ENCODE data around the gene RALBP1. TPM values are rescaled to one million over a fixed set of nuclear protein-coding genes. Genes with fewer than 3 reads are reported as not detected.

Gene RALBP1
- total RNA-seq, 2 donors from 2014 or later, result 24.1 to 25.3 TPM

DNA sequence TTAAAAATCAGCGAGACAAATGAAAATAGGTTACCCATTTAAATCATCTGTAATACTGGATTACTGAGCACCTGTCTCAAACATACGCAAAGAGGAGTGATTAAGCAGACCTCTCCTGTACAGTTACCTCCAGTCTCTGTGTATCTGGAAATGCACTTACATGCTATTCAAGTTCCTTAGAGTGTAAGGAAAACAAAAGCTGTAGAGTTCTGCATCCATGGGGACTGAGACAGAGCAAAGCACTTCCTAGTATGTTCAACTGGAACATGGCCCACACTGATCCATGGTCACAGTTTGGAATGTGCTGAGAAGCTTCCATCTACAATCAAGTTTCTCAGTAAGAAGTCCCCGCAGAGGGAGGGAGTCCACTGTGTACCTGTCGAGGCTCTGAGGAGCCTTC lies 75.1 kb downstream of the RALBP1 start:
- H3K9me3 ChIP-seq (ENCODE audit: control insufficient read depth, low read length, poor library complexity, severe bottlenecking), result no peaks in the 10 kb centered on the region
- Mint-ChIP-seq H3K4me3 (no peak overlapping the region), H3K27me3 (no peaks in the 10 kb centered on the region), H3K4me1 (peaks cover 5% of the 10 kb centered on the region), H3K27ac (no peak overlapping the region), H3K36me3 (ENCODE audit: low read depth) (peaks cover 11% of the 10 kb centered on the region)
- DNase-seq (no peak), ATAC-seq (no peak)

GRCh38 chr18:9552191-9552590 lies 76.9 kb downstream of the RALBP1 start:
- no peaks in the 10 kb centered on the region for H3K9me3 ChIP-seq (ENCODE audit: control insufficient read depth, low read length, poor library complexity, severe bottlenecking)
- Mint-ChIP-seq H3K4me1 (peaks cover 3% of the 10 kb centered on the region), H3K4me3 (no peak overlapping the region), H3K36me3 (ENCODE audit: low read depth) (peaks cover 11% of the 10 kb centered on the region), H3K27me3 (no peaks in the 10 kb centered on the region), H3K27ac (no peak overlapping the region)
- DNase-seq, result no peak
- no peak for ATAC-seq

GRCh38 chr18:9552616-9553015 lies 77.3 kb downstream of the RALBP1 start:
- peaks cover 3% of the 10 kb centered on the region for H3K4me1 Mint-ChIP-seq
- H3K27ac Mint-ChIP-seq, result no peak overlapping the region
- no peaks in the 10 kb centered on the region for H3K9me3 ChIP-seq (ENCODE audit: control insufficient read depth, low read length, poor library complexity, severe bottlenecking)
- peaks cover 11% of the 10 kb centered on the region for H3K36me3 Mint-ChIP-seq (ENCODE audit: low read depth)
- ATAC-seq (no peak), DNase-seq (no peak)
- no peak overlapping the region for H3K4me3 Mint-ChIP-seq
- no peaks in the 10 kb centered on the region for H3K27me3 Mint-ChIP-seq

DNA sequence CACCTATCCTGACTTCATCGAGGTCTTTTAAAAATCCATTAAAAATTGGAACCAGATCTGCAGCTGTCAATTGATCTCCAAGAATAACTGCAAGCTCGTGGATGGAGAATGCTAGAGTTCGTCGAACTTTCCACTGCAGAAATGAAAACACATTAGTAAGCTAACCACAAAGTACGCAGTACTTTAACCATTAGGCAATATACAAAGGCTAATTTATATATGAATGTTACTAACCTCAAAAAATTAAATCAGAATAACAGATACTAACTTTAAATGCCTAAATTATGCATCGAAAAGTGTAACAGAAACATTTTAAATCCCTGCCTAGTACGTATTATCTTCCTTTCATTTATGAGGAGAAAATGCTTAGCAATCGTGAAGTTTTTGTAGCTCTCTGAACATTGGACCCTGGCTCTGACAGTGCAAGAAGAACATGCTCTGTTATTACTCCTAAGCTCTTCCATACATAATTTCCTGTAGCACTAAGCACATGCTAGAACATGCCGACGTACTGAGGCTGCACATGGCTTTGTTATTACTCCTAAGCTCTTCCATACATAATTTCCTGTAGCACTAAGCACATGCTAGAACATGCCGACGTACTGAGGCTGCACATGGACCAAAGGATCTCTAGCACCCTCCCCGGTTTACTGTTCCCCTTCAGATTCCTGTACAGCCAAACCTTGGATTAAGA lies 82.1 kb downstream of the RALBP1 start:
- ATAC-seq (no peak), DNase-seq (no peak)
- Mint-ChIP-seq H3K4me1 (peaks cover 4% of the 10 kb centered on the region), H3K27ac (no peak overlapping the region), H3K27me3 (no peaks in the 10 kb centered on the region), H3K36me3 (ENCODE audit: low read depth) (peaks cover 12% of the 10 kb centered on the region), H3K4me3 (no peak overlapping the region)
- H3K9me3 ChIP-seq (ENCODE audit: control insufficient read depth, low read length, poor library complexity, severe bottlenecking), result no peaks in the 10 kb centered on the region

- H3K27me3 Mint-ChIP-seq, result no peaks in the 10 kb centered on the region
- no peaks in the 10 kb centered on the region for H3K9me3 ChIP-seq (ENCODE audit: control insufficient read depth, low read length, poor library complexity, severe bottlenecking)
- no peak for ATAC-seq
- H3K4me1 Mint-ChIP-seq, result peaks cover 4% of the 10 kb centered on the region
- peaks cover 14% of the 10 kb centered on the region for H3K36me3 Mint-ChIP-seq (ENCODE audit: low read depth)
- H3K27ac Mint-ChIP-seq, result peak overlapping the region; percentile 56
- no peak for DNase-seq
- H3K4me3 Mint-ChIP-seq, result no peak overlapping the region
Measured at GRCh38 chr18:9558387-9559064, 83.2 kb downstream of the RALBP1 start.

DNA sequence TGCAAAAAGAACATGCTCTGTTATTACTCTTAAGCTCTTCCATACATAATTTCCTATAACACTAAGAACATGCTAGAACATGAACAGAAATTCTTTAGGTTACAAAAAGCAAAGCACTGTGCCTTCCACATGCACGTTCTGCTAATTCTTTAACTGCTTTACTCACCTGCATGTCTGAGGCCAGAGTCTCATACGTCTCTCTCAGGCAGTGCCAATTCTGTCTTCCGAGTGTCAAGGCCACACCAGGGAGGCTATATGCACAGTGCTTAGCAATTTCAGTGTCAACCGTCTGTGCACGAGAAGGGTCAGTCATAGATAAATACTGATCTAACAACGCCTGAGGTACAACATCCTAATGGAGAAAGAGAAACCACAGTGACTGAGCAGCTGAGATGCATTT lies 83.9 kb downstream of the RALBP1 start:
- Mint-ChIP-seq H3K4me3 (no peak overlapping the region), H3K4me1 (peaks cover 4% of the 10 kb centered on the region), H3K36me3 (ENCODE audit: low read depth) (peaks cover 14% of the 10 kb centered on the region), H3K27me3 (no peaks in the 10 kb centered on the region), H3K27ac (no peak overlapping the region)
- no peaks in the 10 kb centered on the region for H3K9me3 ChIP-seq (ENCODE audit: control insufficient read depth, low read length, poor library complexity, severe bottlenecking)
- DNase-seq, result no peak
- ATAC-seq, result no peak

DNA sequence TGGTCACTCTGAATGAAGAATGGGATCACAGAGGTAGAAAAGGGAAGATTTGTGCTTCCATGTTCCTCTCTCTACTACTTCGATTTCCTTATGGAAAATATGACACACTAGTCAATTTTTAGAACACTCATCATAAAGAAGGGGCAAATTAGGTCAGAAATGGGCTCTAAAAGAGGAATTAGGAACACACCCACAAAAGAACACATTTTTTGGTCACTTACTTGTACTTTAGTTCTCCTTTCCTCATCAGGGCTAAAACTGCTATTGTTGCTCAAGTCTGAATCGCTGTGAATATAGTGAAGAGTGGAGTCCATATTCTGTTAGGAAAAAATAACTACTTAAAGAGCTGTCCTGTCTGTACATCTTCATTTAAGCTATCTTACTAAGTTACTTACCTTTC lies 86.4 kb downstream of the RALBP1 start:
- Mint-ChIP-seq H3K4me3 (no peak overlapping the region), H3K4me1 (peaks cover 7% of the 10 kb centered on the region), H3K27ac (no peak overlapping the region), H3K36me3 (ENCODE audit: low read depth) (peaks cover 15% of the 10 kb centered on the region), H3K27me3 (no peaks in the 10 kb centered on the region)
- no peak for DNase-seq
- no peaks in the 10 kb centered on the region for H3K9me3 ChIP-seq (ENCODE audit: control insufficient read depth, low read length, poor library complexity, severe bottlenecking)
- ATAC-seq, result no peak

- H3K9me3 ChIP-seq (ENCODE audit: control insufficient read depth, low read length, poor library complexity, severe bottlenecking), result no peaks in the 10 kb centered on the region
- peaks cover 17% of the 10 kb centered on the region for H3K36me3 Mint-ChIP-seq (ENCODE audit: low read depth)
- H3K27ac Mint-ChIP-seq, result no peak overlapping the region
- ATAC-seq (no peak), DNase-seq (no peak)
- no peak overlapping the region for H3K4me3 Mint-ChIP-seq
- peaks cover 7% of the 10 kb centered on the region for H3K4me1 Mint-ChIP-seq
- H3K27me3 Mint-ChIP-seq, result no peaks in the 10 kb centered on the region
Measured at GRCh38 chr18:9562584-9562983, 87.3 kb downstream of the RALBP1 start.

DNA sequence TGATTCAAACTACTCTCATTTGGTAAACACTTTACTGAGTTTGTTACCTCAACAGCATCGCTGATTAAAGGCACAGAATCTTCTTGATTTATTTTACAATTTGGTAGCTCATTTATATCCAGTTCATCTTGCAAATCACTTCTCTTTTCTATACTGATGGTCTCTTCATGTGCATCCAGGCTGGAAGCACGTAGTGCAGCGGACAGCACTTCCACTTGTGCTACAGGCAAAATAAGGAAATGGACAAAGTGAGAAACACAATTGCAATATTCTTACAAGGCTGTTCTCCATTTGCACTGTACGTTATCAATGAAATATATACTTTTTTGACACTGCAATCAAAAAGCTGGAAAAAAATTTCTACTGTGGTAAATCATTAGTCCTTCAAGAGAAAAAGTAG lies 88.0 kb downstream of the RALBP1 start:
- Mint-ChIP-seq H3K36me3 (ENCODE audit: low read depth) (peaks cover 17% of the 10 kb centered on the region), H3K27ac (no peak overlapping the region), H3K27me3 (no peaks in the 10 kb centered on the region), H3K4me1 (peaks cover 7% of the 10 kb centered on the region), H3K4me3 (no peak overlapping the region)
- ATAC-seq (no peak), DNase-seq (no peak)
- H3K9me3 ChIP-seq (ENCODE audit: control insufficient read depth, low read length, poor library complexity, severe bottlenecking), result no peaks in the 10 kb centered on the region

DNA sequence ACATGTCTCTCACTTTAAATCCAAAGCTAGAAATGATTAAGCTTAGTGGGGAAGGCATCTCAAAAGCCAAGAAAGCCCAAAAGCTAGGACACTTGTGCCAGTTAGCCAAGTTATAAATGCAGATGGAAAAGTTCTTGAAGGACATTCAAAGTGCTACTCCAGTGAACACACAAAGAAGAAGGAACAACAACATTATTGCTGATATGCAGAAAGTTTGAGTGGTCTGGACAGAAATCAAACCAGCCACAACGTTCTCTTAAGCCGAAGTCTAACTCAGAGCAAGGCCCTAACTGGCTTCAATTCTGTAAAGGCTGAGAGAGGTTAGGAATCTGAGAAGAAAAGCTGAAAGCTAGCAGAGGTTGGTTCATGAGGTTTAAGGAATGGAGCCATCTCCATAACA lies 90.1 kb downstream of the RALBP1 start:
- H3K4me3 Mint-ChIP-seq, result no peak overlapping the region
- ATAC-seq, result no peak

GRCh38 chr18:9568186-9568585 lies 92.9 kb downstream of the RALBP1 start:
- no peaks in the 10 kb centered on the region for H3K9me3 ChIP-seq (ENCODE audit: control insufficient read depth, low read length, poor library complexity, severe bottlenecking)
- no peak for ATAC-seq
- Mint-ChIP-seq H3K27me3 (no peaks in the 10 kb centered on the region), H3K4me1 (peaks cover 13% of the 10 kb centered on the region), H3K36me3 (ENCODE audit: low read depth) (peaks cover 21% of the 10 kb centered on the region), H3K4me3 (no peak overlapping the region), H3K27ac (no peak overlapping the region)
- no peak for DNase-seq

More for the DNA sequence above, 90.1 kb downstream of the RALBP1 start:
- no peaks in the 10 kb centered on the region for H3K9me3 ChIP-seq (ENCODE audit: control insufficient read depth, low read length, poor library complexity, severe bottlenecking)
- H3K4me1 Mint-ChIP-seq, result peaks cover 7% of the 10 kb centered on the region
- DNase-seq, result no peak
- peaks cover 14% of the 10 kb centered on the region for H3K36me3 Mint-ChIP-seq (ENCODE audit: low read depth)
- no peak overlapping the region for H3K27ac Mint-ChIP-seq
- H3K27me3 Mint-ChIP-seq, result no peaks in the 10 kb centered on the region

- no peaks in the 10 kb centered on the region for H3K9me3 ChIP-seq (ENCODE audit: control insufficient read depth, low read length, poor library complexity, severe bottlenecking)
- peaks cover 20% of the 10 kb centered on the region for H3K36me3 Mint-ChIP-seq (ENCODE audit: low read depth)
- ATAC-seq (no peak), DNase-seq (no peak)
- no peaks in the 10 kb centered on the region for H3K27me3 Mint-ChIP-seq
- H3K4me3 Mint-ChIP-seq, result no peak overlapping the region
- H3K27ac Mint-ChIP-seq, result peak overlapping the region; percentile 34
- H3K4me1 Mint-ChIP-seq, result peaks cover 13% of the 10 kb centered on the region
Measured at GRCh38 chr18:9569178-9569577, 93.9 kb downstream of the RALBP1 start.

GRCh38 chr18:9570255-9570654 lies 94.9 kb downstream of the RALBP1 start:
- H3K9me3 ChIP-seq (ENCODE audit: control insufficient read depth, low read length, poor library complexity, severe bottlenecking), result no peaks in the 10 kb centered on the region
- ATAC-seq (no peak), DNase-seq (no peak)
- no peak overlapping the region for H3K27ac Mint-ChIP-seq
- H3K4me1 Mint-ChIP-seq, result peaks cover 12% of the 10 kb centered on the region
- H3K36me3 Mint-ChIP-seq (ENCODE audit: low read depth), result peaks cover 17% of the 10 kb centered on the region
- H3K27me3 Mint-ChIP-seq, result no peaks in the 10 kb centered on the region
- no peak overlapping the region for H3K4me3 Mint-ChIP-seq

- no peak for DNase-seq
- no peak overlapping the region for H3K4me3 Mint-ChIP-seq
- no peaks in the 10 kb centered on the region for H3K27me3 Mint-ChIP-seq
- peaks cover 15% of the 10 kb centered on the region for H3K36me3 Mint-ChIP-seq (ENCODE audit: low read depth)
- H3K27ac Mint-ChIP-seq, result peak overlapping the region; percentile 25
- no peak for ATAC-seq
- H3K4me1 Mint-ChIP-seq, result peaks cover 13% of the 10 kb centered on the region
- no peaks in the 10 kb centered on the region for H3K9me3 ChIP-seq (ENCODE audit: control insufficient read depth, low read length, poor library complexity, severe bottlenecking)
Measured at GRCh38 chr18:9571546-9571945, 96.2 kb downstream of the RALBP1 start.

Data from T-helper 17 cell (primary cell).